ENCODE data around the gene SENP7.
"Not testable (repeated sequence)": the region's sequence is repeated elsewhere in the genome, so short reads cannot be mapped to it uniquely, and the experiment has no call there.

The SENP7 gene

GRCh38 chr3:101453961-101454360 is 59.1 kb downstream of the SENP7 start:
- DNase-seq, result no peak

- DNase-seq, result not testable (repeated sequence)
These were observed 74.4 kb downstream of the SENP7 start for GRCh38 chr3:101438641-101439040.

GRCh38 chr3:101433652-101434051 is 79.4 kb downstream of the SENP7 start:
- DNase-seq, result no peak

- no peak for DNase-seq
These were observed 88.8 kb downstream of the SENP7 start for GRCh38 chr3:101423984-101424888.

- DNase-seq, result no peak
These were observed 94.2 kb downstream of the SENP7 start for GRCh38 chr3:101418851-101419250.

- DNase-seq, result no peak
These were observed 98.9 kb downstream of the SENP7 start for GRCh38 chr3:101414121-101414520.

- DNase-seq, result no peak
These were observed 99.4 kb downstream of the SENP7 start for GRCh38 chr3:101413656-101414055.

GRCh38 chr3:101391413-101391950 is 121.5 kb downstream of the SENP7 start:
- no peak for DNase-seq

- DNase-seq, result no peak
These were observed 124.3 kb downstream of the SENP7 start for GRCh38 chr3:101388706-101389105.

GRCh38 chr3:101387351-101387750 is 125.7 kb downstream of the SENP7 start:
- no peak for DNase-seq

GRCh38 chr3:101384426-101384825 is 128.6 kb downstream of the SENP7 start:
- DNase-seq, result no peak

GRCh38 chr3:101383656-101384055 is 129.4 kb downstream of the SENP7 start:
- no peak for DNase-seq

- DNase-seq, result no peak
These were observed 129.8 kb downstream of the SENP7 start for GRCh38 chr3:101383156-101383575.

- DNase-seq, result peak; percentile 55
These were observed 131.2 kb downstream of the SENP7 start for GRCh38 chr3:101381809-101382208.

- DNase-seq, result peak; percentile 73
These were observed 133.2 kb downstream of the SENP7 start for GRCh38 chr3:101379658-101380376.

GRCh38 chr3:101377796-101378195 is 135.2 kb downstream of the SENP7 start:
- DNase-seq, result no peak

- DNase-seq, result no peak
These were observed 135.8 kb downstream of the SENP7 start for GRCh38 chr3:101377209-101377608.

- no peak for DNase-seq
These were observed 137.4 kb downstream of the SENP7 start for GRCh38 chr3:101375586-101375985.

- no peak for DNase-seq
These were observed 150.6 kb downstream of the SENP7 start for GRCh38 chr3:101362406-101362805.

- DNase-seq, result no peak
These were observed 161.2 kb downstream of the SENP7 start for GRCh38 chr3:101351829-101352228.

- no peak for DNase-seq
These were observed 172.4 kb downstream of the SENP7 start for GRCh38 chr3:101340591-101340990.

GRCh38 chr3:101333883-101334282 is 179.1 kb downstream of the SENP7 start:
- DNase-seq, result no peak

- DNase-seq, result no peak
These were observed 183.9 kb downstream of the SENP7 start for GRCh38 chr3:101329016-101329673.
